Upper lobe of left lung (tissue), 6 donors: ENCODE measurements around the gene SERPINB6. TPM values are rescaled to one million over a fixed set of nuclear protein-coding genes. Genes with fewer than 3 reads are reported as not detected.

Experiments
- ATAC-seq, 2 donors: fragments of 200-7000 bp; cut with Tn5 transposase; one replicate each; pipeline ENCODE4 v1.9.1; 2022; ENCODE audit warnings: mild to moderate bottlenecking in 2 of 2, moderate library complexity in 2 of 2; ENCODE audit not compliant: low FRiP score in 2 of 2
- DNase-seq, 2 donors: peaks; one replicate each; pipeline ENCODE4 v3.0.0-alpha.2; 2019 to 2020
- H3K27ac ChIP-seq, 4 donors: fragments of 200-600 bp; sonication (generic); one replicate each; pipeline ENCODE4 v1.5.1; 2016 to 2019
- H3K27me3 ChIP-seq, 4 donors: fragments of 200-600 bp; sonication (generic); one replicate each; pipeline ENCODE4 v1.5.1; 2017 to 2019
- H3K36me3 ChIP-seq, 4 donors: fragments of 200-600 bp; sonication (generic); one replicate each; pipeline ENCODE4 v1.5.1; 2016 to 2019
- H3K4me1 ChIP-seq, 4 donors: fragments of 200-600 bp; sonication (generic); one replicate each; pipeline ENCODE4 v1.5.1; 2018 to 2019
- H3K4me3 ChIP-seq, 4 donors: fragments of 200-600 bp; sonication (generic); one replicate each; pipeline ENCODE4 v1.5.1; 2017 to 2019; ENCODE audit warnings: mild to moderate bottlenecking in 2 of 4, moderate library complexity in 1 of 4
- H3K9me3 ChIP-seq, 4 donors: fragments of 200-600 bp; sonication (generic); one replicate each; pipeline ENCODE4 v1.5.1; 2018 to 2019
- EP300 ChIP-seq, 4 donors: sonication (generic); formaldehyde crosslinking; IDR thresholded peaks; one replicate each; pipeline ENCODE4 v1.5.1; 2017; ENCODE audit warnings: antibody characterized with exemption in 4 of 4, control low read depth in 2 of 4
- POLR2A ChIP-seq, 4 donors: fragments of 450-650 bp; IDR thresholded peaks; one replicate each; pipeline ENCODE4 v1.5.1; 2016 to 2017; ENCODE audit warnings: antibody characterized with exemption in 4 of 4, mild to moderate bottlenecking in 2 of 4
- POLR2AphosphoS5 ChIP-seq, 2 donors: sonication (generic); formaldehyde crosslinking; IDR thresholded peaks; one replicate each; pipeline ENCODE4 v1.5.1; 2017; ENCODE audit warnings: antibody characterized with exemption in 2 of 2
- WGBS, 2 donors: methylation state at CpG; one replicate each; pipeline ENCODE4 v1.1.5; 2017 to 2018; 5-methylcytosine and 5-hydroxymethylcytosine counted together
- total RNA-seq, 6 donors: library from RNA; depleted of rRNA in 4 of 6; stranded (reverse); fragments of >200 nt in 4 of 6; gene quantifications; one replicate each; pipeline versions ENCODE4 v1.1.0 to v1.2.1, GENCODE V29; 2016 to 2021
- TF ChIP-seq, protein P1 (sequence below), 6 experiments: fragments of 450-650 bp in 4 of 6; fragments of 200-600 bp in 2 of 6; sonication (generic) in 2 of 6; IDR thresholded peaks; one replicate each; pipeline ENCODE4 v1.5.1; 2016 to 2019; ENCODE audit warnings: antibody characterized with exemption in 6 of 6
- donor health status: DM: no; HTN: no; CAD: no; lungs with moderate emphysema.
- donor health status: DM: no; HTN: yes; CAD: no; lungs with severe emphysema.

Gene SERPINB6
- total RNA-seq, 6 donors from 2014 or later: 133 to 181 (median 150) TPM

DNA sequence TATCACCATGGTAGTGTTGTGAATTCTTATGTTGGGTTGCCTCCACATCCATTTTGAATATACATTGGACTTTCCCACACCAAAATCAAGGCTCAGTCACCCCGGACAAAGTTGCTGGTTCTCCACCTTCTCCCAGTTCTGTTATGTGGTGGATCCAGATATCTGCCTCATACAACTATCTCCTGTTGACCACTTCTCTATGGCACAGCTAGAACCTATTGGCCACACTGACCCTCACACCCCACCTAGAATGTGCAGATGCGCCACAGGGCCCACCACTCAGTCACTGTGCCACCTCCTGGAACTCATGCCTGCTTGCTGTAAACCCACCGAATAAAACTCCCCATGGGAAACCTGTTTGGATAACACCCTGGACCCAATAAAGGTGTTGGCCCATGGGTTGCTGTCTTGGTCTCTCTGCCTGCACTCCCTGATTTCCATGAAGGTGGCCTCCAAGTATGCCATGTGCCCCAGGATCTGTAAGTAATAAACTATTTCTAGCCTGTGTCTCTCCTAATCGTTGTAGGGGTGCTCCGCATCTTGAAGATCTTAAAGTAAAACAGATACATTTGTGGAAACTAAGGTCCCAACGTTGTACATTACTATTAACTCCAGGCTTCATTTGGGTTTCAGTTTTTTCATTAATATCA is 21.1 kb upstream of the SERPINB6 start:
- TF ChIP-seq EP300 (IDR thresholded peaks at IDR 0.05) (no peak), POLR2A (IDR thresholded peaks at IDR 0.05) (no peak), POLR2AphosphoS5 (IDR thresholded peaks at IDR 0.05) (no peak)
- TF ChIP-seq, protein P1, sequence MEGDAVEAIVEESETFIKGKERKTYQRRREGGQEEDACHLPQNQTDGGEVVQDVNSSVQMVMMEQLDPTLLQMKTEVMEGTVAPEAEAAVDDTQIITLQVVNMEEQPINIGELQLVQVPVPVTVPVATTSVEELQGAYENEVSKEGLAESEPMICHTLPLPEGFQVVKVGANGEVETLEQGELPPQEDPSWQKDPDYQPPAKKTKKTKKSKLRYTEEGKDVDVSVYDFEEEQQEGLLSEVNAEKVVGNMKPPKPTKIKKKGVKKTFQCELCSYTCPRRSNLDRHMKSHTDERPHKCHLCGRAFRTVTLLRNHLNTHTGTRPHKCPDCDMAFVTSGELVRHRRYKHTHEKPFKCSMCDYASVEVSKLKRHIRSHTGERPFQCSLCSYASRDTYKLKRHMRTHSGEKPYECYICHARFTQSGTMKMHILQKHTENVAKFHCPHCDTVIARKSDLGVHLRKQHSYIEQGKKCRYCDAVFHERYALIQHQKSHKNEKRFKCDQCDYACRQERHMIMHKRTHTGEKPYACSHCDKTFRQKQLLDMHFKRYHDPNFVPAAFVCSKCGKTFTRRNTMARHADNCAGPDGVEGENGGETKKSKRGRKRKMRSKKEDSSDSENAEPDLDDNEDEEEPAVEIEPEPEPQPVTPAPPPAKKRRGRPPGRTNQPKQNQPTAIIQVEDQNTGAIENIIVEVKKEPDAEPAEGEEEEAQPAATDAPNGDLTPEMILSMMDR (IDR thresholded peaks at IDR 0.05): no peak
- H3K4me1 ChIP-seq: peaks cover 9 to 12% (median 11%) of the 10 kb centered on the region in 4 donors
- H3K36me3 ChIP-seq: no peaks in the 10 kb centered on the region
- ATAC-seq (no peak), DNase-seq (no peak)
- 94 to 95% methylated on average over 6 of the region's 6 CpGs for WGBS, 2 donors
- no peak overlapping the region for H3K27ac ChIP-seq
- H3K27me3 ChIP-seq: no peaks in the 10 kb centered on the region
- H3K4me3 ChIP-seq: no peak overlapping the region
- H3K9me3 ChIP-seq: no peaks in the 10 kb centered on the region

DNA sequence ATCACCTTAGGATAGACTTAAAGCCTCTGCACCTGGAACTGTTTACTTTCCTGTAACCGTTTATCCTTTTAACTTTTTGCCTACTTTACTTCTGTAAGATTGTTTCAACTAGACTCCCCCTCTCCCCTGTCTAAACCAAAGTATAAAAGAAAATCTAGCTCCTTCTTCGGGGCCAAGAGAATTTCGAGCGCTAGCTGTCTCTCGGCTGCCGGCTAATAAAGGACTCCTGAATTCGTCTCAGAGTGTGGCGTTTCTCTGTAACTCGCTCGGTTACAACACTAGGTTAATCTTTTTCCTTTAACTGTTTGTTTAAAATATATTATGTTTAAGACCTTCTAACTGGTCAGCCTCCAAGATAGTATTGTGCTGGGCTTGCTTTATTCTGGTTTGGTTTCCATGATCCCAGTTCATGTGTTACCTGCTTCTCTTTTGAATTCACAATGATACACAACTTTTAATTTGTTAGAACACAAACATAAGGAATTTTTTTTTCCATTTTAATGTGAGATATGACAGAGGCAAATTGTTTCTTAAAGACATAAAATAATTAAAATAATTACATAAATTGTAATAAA is 19.7 kb upstream of the SERPINB6 start:
- H3K27ac ChIP-seq: peak overlapping the region; percentile 90 to 93 (median 92)
- DNase-seq (no peak), ATAC-seq (no peak)
- no peaks in the 10 kb centered on the region for H3K27me3 ChIP-seq
- H3K36me3 ChIP-seq: no peaks in the 10 kb centered on the region
- peaks cover 11 to 16% (median 12%) of the 10 kb centered on the region in 4 donors for H3K4me1 ChIP-seq
- TF ChIP-seq POLR2AphosphoS5 (IDR thresholded peaks at IDR 0.05) (no peak), EP300 (IDR thresholded peaks at IDR 0.05) (no peak), POLR2A (IDR thresholded peaks at IDR 0.05) (no peak)
- TF ChIP-seq, protein P1 (IDR thresholded peaks at IDR 0.05): no peak
- WGBS, 2 donors: 3 to 13% methylated on average over 10 of the region's 10 CpGs
- H3K9me3 ChIP-seq: no peaks in the 10 kb centered on the region
- peak overlapping the region in 3 of 4 donors; percentile 67 to 94 (median 82) for H3K4me3 ChIP-seq

DNA sequence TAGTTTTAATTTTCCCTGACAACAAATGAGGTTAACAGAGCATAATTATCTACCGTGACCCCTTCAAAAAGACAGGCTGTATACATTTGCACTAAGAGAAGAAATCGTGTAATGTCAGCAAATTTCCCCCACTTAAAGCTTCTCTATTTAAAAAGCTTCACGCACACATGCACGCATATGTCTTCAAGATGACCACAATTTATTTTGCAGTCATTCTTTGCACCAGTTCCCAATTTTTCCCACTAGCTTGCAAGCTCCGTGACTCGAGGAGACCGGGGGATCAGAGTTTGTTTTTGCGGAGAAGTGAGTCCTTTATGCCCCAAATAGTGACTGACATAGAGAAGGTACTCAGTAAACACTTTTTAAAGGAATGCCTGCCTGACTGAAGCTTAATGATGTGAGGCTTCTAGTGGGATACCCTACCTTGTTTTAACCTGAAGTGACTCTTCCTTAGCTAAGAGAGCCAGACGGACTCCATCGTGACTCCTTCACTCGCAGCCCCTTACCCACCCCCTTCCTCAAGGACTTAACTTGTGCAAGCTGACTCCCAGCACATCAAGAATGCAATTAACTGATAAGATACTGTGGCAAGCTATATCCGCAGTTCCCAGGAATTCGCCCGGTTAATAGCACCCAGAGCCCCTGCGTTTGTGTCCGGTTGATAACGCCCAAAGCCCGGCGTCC is 19.0 kb upstream of the SERPINB6 start:
- H3K4me1 ChIP-seq: peaks cover 11 to 16% (median 12%) of the 10 kb centered on the region in 4 donors
- no peaks in the 10 kb centered on the region for H3K27me3 ChIP-seq
- TF ChIP-seq, protein P1 (IDR thresholded peaks at IDR 0.05): no peak
- TF ChIP-seq POLR2A (IDR thresholded peaks at IDR 0.05): peak in 1 of 4 donors; percentile 22
- H3K36me3 ChIP-seq: no peaks in the 10 kb centered on the region
- H3K4me3 ChIP-seq: peak overlapping the region; percentile 40 to 94 (median 74)
- WGBS, 2 donors: 1% methylated on average over 19 of the region's 19 CpGs
- ATAC-seq: no peak
- H3K27ac ChIP-seq: peak overlapping the region; percentile 90 to 93 (median 92)
- no peaks in the 10 kb centered on the region for H3K9me3 ChIP-seq
- DNase-seq: peak in 1 of 2 donors; percentile 61

DNA sequence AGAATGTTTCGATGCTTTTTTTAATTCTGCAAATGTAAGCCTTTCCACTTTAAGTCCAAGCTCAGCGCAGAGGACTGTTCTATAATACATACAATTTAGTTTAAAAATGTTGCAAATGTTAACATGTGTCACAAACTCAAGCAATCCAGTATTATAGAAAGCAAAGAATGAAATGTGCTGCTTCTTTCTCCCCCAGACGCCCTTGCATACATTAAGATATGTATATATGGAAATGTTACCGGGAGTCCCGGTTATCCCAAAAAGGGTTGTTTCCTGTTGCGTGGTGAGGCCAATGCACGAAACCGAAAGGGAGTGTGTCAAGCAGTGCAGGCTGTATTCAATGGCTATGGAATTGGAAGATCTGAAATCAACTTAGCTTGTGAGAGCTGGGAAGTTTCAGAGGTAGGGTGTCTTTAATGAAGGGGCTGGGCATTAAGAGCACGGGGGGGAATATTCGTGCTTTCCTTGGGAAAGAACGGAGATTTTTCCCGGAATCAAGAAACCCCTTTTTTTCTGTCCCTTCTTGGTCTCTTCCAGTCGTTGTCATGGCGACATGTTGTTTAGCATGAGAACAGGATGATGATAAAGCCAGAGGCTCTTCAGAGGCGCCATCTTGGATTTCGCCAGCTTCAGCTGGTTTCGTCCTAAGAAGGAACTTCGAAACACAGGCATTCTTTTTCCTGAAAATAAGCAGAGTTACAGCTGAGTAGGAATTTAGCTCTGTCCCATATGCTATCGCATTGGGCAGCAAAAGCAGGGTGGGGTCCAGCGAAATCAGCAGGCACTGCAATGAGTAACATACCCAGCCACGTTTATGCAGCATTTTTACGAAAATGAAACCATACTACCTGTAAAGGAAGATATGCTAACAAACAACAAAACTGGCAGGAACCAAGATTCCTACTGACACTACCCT is 18.2 kb upstream of the SERPINB6 start:
- Histone ChIP-seq H3K4me1 (peaks cover 11 to 16% (median 12%) of the 10 kb centered on the region in 4 donors), H3K9me3 (no peaks in the 10 kb centered on the region), H3K27me3 (no peaks in the 10 kb centered on the region), H3K36me3 (no peaks in the 10 kb centered on the region), H3K27ac (peak overlapping the region; percentile 90 to 93 (median 92)), H3K4me3 (peak overlapping the region; percentile 67 to 94 (median 78))
- ATAC-seq: peak; percentile 84 to 87
- WGBS, 2 donors: 0% methylated on average over 22 of the region's 22 CpGs
- peak in 1 of 4 donors; percentile 1 for TF ChIP-seq EP300 (IDR thresholded peaks at IDR 0.05)
- TF ChIP-seq POLR2AphosphoS5 (IDR thresholded peaks at IDR 0.05): peak; percentile 76 to 90
- peak in 3 of 4 donors; percentile 37 to 71 (median 38) for TF ChIP-seq POLR2A (IDR thresholded peaks at IDR 0.05)
- TF ChIP-seq, protein P1 (IDR thresholded peaks at IDR 0.05): no peak
- peak in 1 of 2 donors; percentile 94 for DNase-seq
